SU-DHL-6 (cell line): ENCODE results near the gene TEX13A.

ENCODE experiments used
- CTCF ChIP-seq: fragments of 200-600 bp; sonication (generic); IDR thresholded peaks from one replicate; pipeline ENCODE4 v1.5.1; 2017; ENCODE audit warnings: antibody characterized with exemption, mild to moderate bottlenecking, low read length, moderate library complexity; ENCODE audit not compliant: insufficient read depth, poor library complexity, severe bottlenecking
- EZH2phosphoT487 ChIP-seq: fragments of 200-600 bp; sonication (generic), shearing (Covaris generic); conservative IDR thresholded peaks from 2 replicates; pipeline ENCODE4 v1.6.1; 2018; ENCODE audit warnings: mild to moderate bottlenecking, antibody characterized with exemption, low read length, moderate library complexity, mixed read lengths

- TF ChIP-seq CTCF, result no peak
- TF ChIP-seq EZH2phosphoT487, result no peak
Observed at GRCh38 chrX:105219454-105220401, 766 bp downstream of the TEX13A start.
